ENCODE results near the gene TAS2R20.
"Not testable (repeated sequence)": the region's sequence is repeated elsewhere in the genome, so short reads cannot be mapped to it uniquely, and the experiment has no call there.

TAS2R20 gene

GRCh38 chr12:10998204-10998603 lies at the start of gene TAS2R20:
Gene TAS2R20, minus strand, starts transcription at chr12:10998304. Its CDS starts 429 bp downstream, at chr12:10997875.
- no peak for DNase-seq (ENCODE audit: low read depth)

GRCh38 chr12:11041366-11041765 lies 43.3 kb upstream of the TAS2R20 start:
- not testable (repeated sequence) for DNase-seq (ENCODE audit: low read depth)

GRCh38 chr12:11040162-11040561 lies 42.1 kb upstream of the TAS2R20 start:
- no peak for DNase-seq (ENCODE audit: low read depth)

GRCh38 chr12:11039171-11039570 lies 41.1 kb upstream of the TAS2R20 start:
- DNase-seq (ENCODE audit: low read depth) = no peak

GRCh38 chr12:11033959-11034358 lies 35.9 kb upstream of the TAS2R20 start:
- DNase-seq (ENCODE audit: low read depth) = not testable (repeated sequence)

- no peak for DNase-seq (ENCODE audit: low read depth)
These were observed 33.2 kb upstream of the TAS2R20 start, which contains the start of gene TAS2R31 for GRCh38 chr12:11031307-11031706. Gene TAS2R31, minus strand, starts transcription at chr12:11031407. Its CDS starts 72 bp downstream, at chr12:11031335.

GRCh38 chr12:11026118-11026517 lies 28.0 kb upstream of the TAS2R20 start:
- no peak for DNase-seq (ENCODE audit: low read depth)

GRCh38 chr12:11023387-11023786 lies 25.3 kb upstream of the TAS2R20 start:
- no peak for DNase-seq (ENCODE audit: low read depth)

GRCh38 chr12:11022520-11022919 lies 24.4 kb upstream of the TAS2R20 start, which contains the start of gene TAS2R19:
Gene TAS2R19, minus strand, starts transcription at chr12:11022620. Its CDS starts 49 bp downstream, at chr12:11022571.
- DNase-seq (ENCODE audit: low read depth) = no peak

GRCh38 chr12:11016937-11017336 lies 18.8 kb upstream of the TAS2R20 start:
- no peak for DNase-seq (ENCODE audit: low read depth)

GRCh38 chr12:11015775-11016430 lies 17.8 kb upstream of the TAS2R20 start:
- no peak for DNase-seq (ENCODE audit: low read depth)

- DNase-seq (ENCODE audit: low read depth) = no peak
These were observed 16.1 kb upstream of the TAS2R20 start for GRCh38 chr12:11014234-11014633.

GRCh38 chr12:11007608-11008007 lies 9.5 kb upstream of the TAS2R20 start:
- no peak for DNase-seq (ENCODE audit: low read depth)

GRCh38 chr12:10994307-10994706 lies 3.8 kb downstream of the TAS2R20 start:
- no peak for DNase-seq (ENCODE audit: low read depth)

GRCh38 chr12:10989107-10989506 lies 9.0 kb downstream of the TAS2R20 start:
- DNase-seq (ENCODE audit: low read depth) = no peak

GRCh38 chr12:10986812-10987211 lies 11.3 kb downstream of the TAS2R20 start, which contains the start of gene TAS2R50:
Gene TAS2R50, minus strand, starts transcription at chr12:10986912. Its CDS starts 52 bp downstream, at chr12:10986860.
- DNase-seq (ENCODE audit: low read depth) = no peak

- no peak for DNase-seq (ENCODE audit: low read depth)
These were observed 15.9 kb downstream of the TAS2R20 start for GRCh38 chr12:10982244-10982643.

- DNase-seq (ENCODE audit: low read depth) = no peak
These were observed 23.1 kb downstream of the TAS2R20 start for GRCh38 chr12:10974965-10975364.

- no peak for DNase-seq (ENCODE audit: low read depth)
These were observed 29.2 kb downstream of the TAS2R20 start for GRCh38 chr12:10968765-10969456.

GRCh38 chr12:10967409-10967808 lies 30.7 kb downstream of the TAS2R20 start:
- DNase-seq (ENCODE audit: low read depth) = no peak

- no peak for DNase-seq (ENCODE audit: low read depth)
These were observed 31.8 kb downstream of the TAS2R20 start for GRCh38 chr12:10966314-10966713.

GRCh38 chr12:10965476-10965875 lies 32.6 kb downstream of the TAS2R20 start:
- DNase-seq (ENCODE audit: low read depth) = no peak

GRCh38 chr12:10960211-10960610 lies 37.9 kb downstream of the TAS2R20 start:
- no peak for DNase-seq (ENCODE audit: low read depth)

Data from activated T-helper 1 cell treated with Interleukin-2 at 50 U/mL for 16 hours (primary cell).